PC-3 (cell line): ENCODE data around the gene TBCEL. TPM values are rescaled to one million over a fixed set of nuclear protein-coding genes. Genes with fewer than 3 reads are reported as not detected.

Source experiments
- ATAC-seq: fragments of 200-7000 bp; cut with Tn5 transposase; 2 replicates; pipeline ENCODE4 v1.9.1; 2020; ENCODE audit warnings: mild to moderate bottlenecking, moderate library complexity
- BruUV-seq: library from RNA; stranded (reverse); fragments of 400-500 nt; replicated peaks from 2 replicates; lab custom pipeline; 2021; lab: Mats Ljungman, UMichigan
- CTCF ChIA-PET: fragments of 300-600 bp; sonication (Branson Sonifier 250); formaldehyde crosslinking; loops from one replicate; lab custom pipeline; 2022; ENCODE audit warnings: antibody characterized with exemption; lab: Charles Lee
- POLR2A ChIA-PET: fragments of 300-600 bp; sonication (Branson Sonifier 250); formaldehyde crosslinking; loops from one replicate; lab custom pipeline; 2022; ENCODE audit warnings: antibody characterized with exemption; ENCODE audit not compliant: unreplicated experiment; lab: Charles Lee
- DNase-seq: peaks from one replicate; pipeline ENCODE4 v3.0.0-alpha.2; 2015
- H2AFZ ChIP-seq: fragments of 300-600 bp; sonication (generic); 2 replicates; pipeline ENCODE4 v1.6.0; 2016; ENCODE audit warnings: antibody characterized with exemption, low read length
- H3F3A ChIP-seq: fragments of 300-600 bp; sonication (generic); one replicate; pipeline ENCODE4 v1.6.0; 2017; ENCODE audit warnings: antibody characterized with exemption, low read length, control low read depth, mild to moderate bottlenecking; ENCODE audit not compliant: unreplicated experiment
- H3K27ac ChIP-seq: fragments of 300-600 bp; sonication (generic); 2 replicates; pipeline ENCODE4 v1.5.1; 2016; ENCODE audit warnings: mild to moderate bottlenecking, low read length
- H3K27me3 ChIP-seq: fragments of 300-600 bp; sonication (generic); 2 replicates; pipeline ENCODE4 v1.6.1; 2016; ENCODE audit warnings: low read length, mixed read lengths
- H3K36me3 ChIP-seq: fragments of 300-600 bp; sonication (generic); 2 replicates; pipeline ENCODE4 v1.6.1; 2016; ENCODE audit warnings: low read depth, mixed run types, low read length, mixed read lengths
- H3K4me1 ChIP-seq: fragments of 300-600 bp; sonication (generic); 2 replicates; pipeline ENCODE4 v1.5.1; 2016; ENCODE audit warnings: low read length; ENCODE audit not compliant: insufficient read depth
- H3K4me2 ChIP-seq: fragments of 300-600 bp; sonication (generic); 2 replicates; pipeline ENCODE4 v1.6.0; 2016; ENCODE audit warnings: low read length
- H3K4me3 ChIP-seq: fragments of 300-600 bp; sonication (generic); 2 replicates; pipeline ENCODE4 v1.5.1; 2016; ENCODE audit warnings: mild to moderate bottlenecking, low read length, mixed read lengths
- H3K79me2 ChIP-seq: fragments of 300-600 bp; sonication (generic); 2 replicates; pipeline ENCODE4 v1.6.1; 2017; ENCODE audit warnings: low read length, mixed read lengths
- H3K9ac ChIP-seq: fragments of 300-600 bp; sonication (generic); 2 replicates; pipeline ENCODE4 v1.6.0; 2016; ENCODE audit warnings: mild to moderate bottlenecking, low read length
- H3K9me2 ChIP-seq: fragments of 300-600 bp; sonication (generic); replicated peaks from 2 replicates; pipeline ENCODE4 v1.6.1; 2016; ENCODE audit warnings: mixed run types, low read length, mixed read lengths
- H3K9me3 ChIP-seq: fragments of 300-600 bp; sonication (generic); 2 replicates; pipeline ENCODE4 v1.6.1; 2016; ENCODE audit warnings: low read length, mixed read lengths
- H4K20me1 ChIP-seq: fragments of 300-600 bp; sonication (generic); 2 replicates; pipeline ENCODE4 v1.6.1; 2016; ENCODE audit warnings: low read length, mixed read lengths
- EZH2 ChIP-seq: fragments of 300-600 bp; sonication (generic); IDR thresholded peaks from one replicate; pipeline ENCODE4 v1.6.1; 2017; ENCODE audit warnings: antibody characterized with exemption, mild to moderate bottlenecking, low read length; ENCODE audit not compliant: unreplicated experiment
- EZH2phosphoT487 ChIP-seq: fragments of 300-600 bp; sonication (generic); IDR thresholded peaks from 2 replicates; pipeline ENCODE4 v1.6.1; 2018; ENCODE audit warnings: mild to moderate bottlenecking, antibody characterized with exemption, low read length, borderline replicate concordance
- intact Hi-C: fragments of 100-400 bp; cut with micrococcal nuclease; formaldehyde crosslinking; loops from 2 replicates; pipeline ENCODE4 v1.9.0; 2023
- total RNA-seq: library from RNA; depleted of rRNA; stranded (reverse); fragments of >200 nt; gene quantifications from 2 replicates; pipeline ENCODE4 v1.2.3, GENCODE V29; 2014
- TF ChIP-seq, protein P1 (sequence below): fragments of 300-600 bp; sonication (generic); conservative IDR thresholded peaks from 2 replicates; pipeline ENCODE4 v1.5.1; 2017; ENCODE audit warnings: antibody characterized with exemption, low read depth, mild to moderate bottlenecking, low read length

Gene TBCEL
- total RNA-seq, 1 experiment from 2014 or later, result 6.6 TPM

DNA sequence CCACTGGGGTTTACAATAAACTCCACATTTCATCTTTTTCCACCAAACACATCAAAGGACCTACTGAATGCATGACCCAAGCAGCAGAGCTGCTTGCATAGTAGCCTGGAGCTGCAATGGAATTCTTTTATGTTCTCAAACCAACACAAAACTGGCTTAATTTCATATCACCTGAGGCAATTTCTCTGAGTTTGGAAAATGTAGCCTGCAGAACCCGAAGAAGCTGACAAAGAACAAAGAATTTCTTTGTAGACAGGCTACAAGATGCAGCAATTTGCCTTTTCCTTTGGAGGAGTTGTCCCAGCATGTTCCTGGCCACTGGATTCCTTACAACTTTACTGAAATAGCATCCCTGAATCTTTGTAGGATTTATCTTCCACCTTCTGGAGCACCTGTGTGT lies 71.7 kb downstream of the TBCEL start:
- intact Hi-C loops, result no loop called here
- Histone ChIP-seq H3K9ac (no peak overlapping the region), H4K20me1 (no peaks in the 10 kb centered on the region), H3K27ac (no peak overlapping the region), H3K9me3 (no peaks in the 10 kb centered on the region), H3F3A (no peaks in the 10 kb centered on the region), H2AFZ (no peak overlapping the region), H3K9me2 (no peaks in the 10 kb centered on the region), H3K27me3 (no peaks in the 10 kb centered on the region), H3K4me1 (peaks cover 12% of the 10 kb centered on the region), H3K79me2 (no peaks in the 10 kb centered on the region), H3K4me2 (no peak overlapping the region), H3K4me3 (no peak overlapping the region), H3K36me3 (no peaks in the 10 kb centered on the region)
- ATAC-seq (no peak), DNase-seq (no peak)
- POLR2A ChIA-PET, result no interaction called here
- BruUV-seq, result no TSS peak
- TF ChIP-seq EZH2 (no peak), EZH2phosphoT487 (no peak)
- TF ChIP-seq, protein P1, sequence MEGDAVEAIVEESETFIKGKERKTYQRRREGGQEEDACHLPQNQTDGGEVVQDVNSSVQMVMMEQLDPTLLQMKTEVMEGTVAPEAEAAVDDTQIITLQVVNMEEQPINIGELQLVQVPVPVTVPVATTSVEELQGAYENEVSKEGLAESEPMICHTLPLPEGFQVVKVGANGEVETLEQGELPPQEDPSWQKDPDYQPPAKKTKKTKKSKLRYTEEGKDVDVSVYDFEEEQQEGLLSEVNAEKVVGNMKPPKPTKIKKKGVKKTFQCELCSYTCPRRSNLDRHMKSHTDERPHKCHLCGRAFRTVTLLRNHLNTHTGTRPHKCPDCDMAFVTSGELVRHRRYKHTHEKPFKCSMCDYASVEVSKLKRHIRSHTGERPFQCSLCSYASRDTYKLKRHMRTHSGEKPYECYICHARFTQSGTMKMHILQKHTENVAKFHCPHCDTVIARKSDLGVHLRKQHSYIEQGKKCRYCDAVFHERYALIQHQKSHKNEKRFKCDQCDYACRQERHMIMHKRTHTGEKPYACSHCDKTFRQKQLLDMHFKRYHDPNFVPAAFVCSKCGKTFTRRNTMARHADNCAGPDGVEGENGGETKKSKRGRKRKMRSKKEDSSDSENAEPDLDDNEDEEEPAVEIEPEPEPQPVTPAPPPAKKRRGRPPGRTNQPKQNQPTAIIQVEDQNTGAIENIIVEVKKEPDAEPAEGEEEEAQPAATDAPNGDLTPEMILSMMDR, result no peak
- CTCF ChIA-PET, result no interaction called here

DNA sequence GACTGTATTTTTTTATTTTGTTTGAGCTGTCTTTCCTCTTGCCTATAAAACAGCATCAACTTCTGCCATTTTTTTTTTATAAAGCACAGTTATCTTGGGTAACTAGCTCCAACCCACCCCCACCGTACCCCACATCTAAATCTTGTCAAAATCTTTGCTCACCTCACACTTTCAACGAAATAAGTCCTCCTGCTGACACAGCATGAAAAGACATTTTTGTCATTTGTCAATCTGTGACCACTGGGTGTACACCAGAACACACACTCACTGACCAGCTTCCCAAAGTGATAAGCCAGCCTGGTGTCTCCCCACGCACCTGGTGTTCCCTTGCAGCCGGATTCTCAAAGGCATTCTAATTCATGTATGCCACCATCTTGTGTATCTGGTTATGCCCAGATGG lies 75.5 kb downstream of the TBCEL start:
- H3K4me2 ChIP-seq, result peak overlapping the region; percentile 9; the same call in 1 of the 2 replicates
- ChIA-PET POLR2A (no interaction called here), CTCF (no interaction called here)
- H3K9me3 ChIP-seq, result no peaks in the 10 kb centered on the region
- ATAC-seq (no peak), DNase-seq (no peak)
- H2AFZ ChIP-seq, result no peak overlapping the region
- intact Hi-C loops, result no loop called here
- H3F3A ChIP-seq, result no peaks in the 10 kb centered on the region
- no peak overlapping the region for H3K27ac ChIP-seq
- no peaks in the 10 kb centered on the region for H3K36me3 ChIP-seq
- H3K9ac ChIP-seq, result no peak overlapping the region
- H4K20me1 ChIP-seq, result no peaks in the 10 kb centered on the region
- H3K79me2 ChIP-seq, result no peaks in the 10 kb centered on the region
- no peak for TF ChIP-seq EZH2
- TF ChIP-seq EZH2phosphoT487, result no peak
- TF ChIP-seq, protein P1, result no peak
- peaks cover 27% of the 10 kb centered on the region for H3K27me3 ChIP-seq
- no peak overlapping the region for H3K4me3 ChIP-seq
- H3K4me1 ChIP-seq, result peaks cover 12% of the 10 kb centered on the region
- no TSS peak for BruUV-seq
- H3K9me2 ChIP-seq, result no peaks in the 10 kb centered on the region

DNA sequence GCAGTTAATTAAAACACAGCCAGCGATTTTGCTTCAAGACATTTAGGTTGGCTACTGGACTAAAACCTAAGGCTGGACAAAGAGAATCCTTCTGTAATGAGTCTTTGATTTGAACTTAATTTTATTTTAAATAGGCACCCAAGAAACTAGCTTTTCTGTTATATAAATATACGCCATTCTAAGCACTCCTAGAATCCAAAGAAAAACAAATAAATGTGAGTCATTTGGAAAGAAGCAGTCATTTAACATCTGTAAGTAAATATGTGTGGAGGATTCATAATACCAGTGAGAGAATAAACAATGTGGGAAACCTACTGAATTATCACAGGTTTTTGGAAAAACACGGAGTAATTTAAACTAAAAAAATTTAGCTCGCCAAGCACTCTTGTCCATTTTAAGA lies 76.0 kb downstream of the TBCEL start:
- intact Hi-C loops, result loop anchor here (1.0 kb wide), 1 partner anchor 33 kb away; no protein-coding TSS in a partner anchor
- H3K9ac ChIP-seq, result no peak overlapping the region
- no peaks in the 10 kb centered on the region for H3K79me2 ChIP-seq
- H3K4me1 ChIP-seq, result peaks cover 12% of the 10 kb centered on the region
- POLR2A ChIA-PET, result no interaction called here
- TF ChIP-seq EZH2phosphoT487 (no peak), EZH2 (no peak)
- TF ChIP-seq, protein P1, result no peak
- H3K9me3 ChIP-seq, result no peaks in the 10 kb centered on the region
- H3K36me3 ChIP-seq, result no peaks in the 10 kb centered on the region
- no peaks in the 10 kb centered on the region for H4K20me1 ChIP-seq
- no peaks in the 10 kb centered on the region for H3F3A ChIP-seq
- no peak overlapping the region for H2AFZ ChIP-seq
- no TSS peak for BruUV-seq
- no peaks in the 10 kb centered on the region for H3K9me2 ChIP-seq
- no peak overlapping the region for H3K27ac ChIP-seq
- peak overlapping the region; percentile 9; the same call in 1 of the 2 replicates for H3K4me2 ChIP-seq
- CTCF ChIA-PET, result interaction anchor here (0.6 kb wide), 1 partner anchor 22 kb away, joined by 4 read pairs; no protein-coding TSS in a partner anchor
- DNase-seq (peak; percentile 68), ATAC-seq (peak; percentile 99)
- H3K4me3 ChIP-seq, result no peak overlapping the region
- peaks cover 27% of the 10 kb centered on the region for H3K27me3 ChIP-seq
